T-helper 1 cell treated with Interleukin-12 subunit alpha and Interleukin-12 subunit beta and Interleukin-4 antibody, amounts not matched to agents 30 ng/mL and 1 ng/mL, for 36 hours (primary cell): ENCODE results near the gene ABR. TPM values are rescaled to one million over a fixed set of nuclear protein-coding genes. Genes with fewer than 3 reads are reported as not detected.
"Not testable (repeated sequence)": the region's sequence is repeated elsewhere in the genome, so short reads cannot be mapped to it uniquely, and the experiment has no call there.

ENCODE experiments used
- intact Hi-C: fragments of 100-400 bp; cut with micrococcal nuclease; formaldehyde crosslinking; loops from one replicate; pipeline ENCODE4 v1.15.1; 2024
- total RNA-seq: library from RNA; stranded (reverse); gene quantifications from 2 replicates; pipeline ENCODE4 v1.2.3, GENCODE V29; 2022

Gene ABR
- total RNA-seq, 1 donor from 2014 or later, result 139 TPM

DNA sequence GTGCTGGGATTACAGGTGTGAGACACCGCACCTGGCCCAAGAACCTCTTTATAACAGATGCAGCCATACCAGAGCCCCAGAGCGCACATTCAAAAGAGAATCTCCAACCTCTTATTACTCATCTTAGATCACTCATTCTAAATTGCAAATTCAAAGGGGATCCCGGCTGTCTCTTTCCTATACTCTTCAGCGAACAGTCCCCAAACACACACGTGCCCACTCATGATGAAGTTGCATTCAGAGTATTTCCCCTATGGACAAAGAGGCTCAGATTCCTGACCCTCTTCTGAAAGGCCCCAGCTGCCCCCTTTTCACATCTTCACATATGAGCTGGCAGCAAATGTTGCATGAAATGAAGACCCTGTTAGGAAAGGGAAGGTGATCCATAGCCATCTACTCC lies 22.5 kb upstream of the ABR start:
- intact Hi-C loops, result loop anchor here (5.0 kb wide), 1 partner anchor 80 kb away; no protein-coding TSS in a partner anchor

DNA sequence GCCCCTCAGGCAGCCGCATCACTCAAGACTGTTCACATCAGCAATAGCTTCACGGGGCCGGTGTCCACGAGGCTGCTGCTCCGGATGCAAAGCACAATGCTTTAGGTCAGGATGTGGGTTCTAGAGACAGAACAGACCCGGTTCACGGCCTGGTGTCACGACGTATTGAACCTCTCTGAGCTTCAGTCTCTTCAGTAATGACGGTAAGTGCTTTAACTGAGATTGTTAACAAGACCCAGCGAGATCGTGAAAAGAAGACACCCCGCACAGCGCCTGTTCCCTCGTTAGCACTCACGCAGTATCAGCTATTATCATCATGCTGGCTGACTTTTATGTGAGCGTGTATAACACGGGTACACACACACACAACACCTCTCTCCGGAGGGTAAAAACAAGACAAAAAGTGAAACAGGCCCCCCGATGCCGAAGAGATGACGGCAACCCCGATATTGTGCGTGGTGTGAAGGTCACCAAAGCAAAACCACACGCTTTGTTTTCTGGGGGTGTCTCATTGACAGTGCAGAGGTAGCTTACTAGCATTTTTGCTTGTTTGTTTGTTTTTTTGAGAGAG lies 21.4 kb upstream of the ABR start:
- intact Hi-C loops, result loop anchor here (5.0 kb wide), 1 partner anchor 79 kb away; no protein-coding TSS in a partner anchor

DNA sequence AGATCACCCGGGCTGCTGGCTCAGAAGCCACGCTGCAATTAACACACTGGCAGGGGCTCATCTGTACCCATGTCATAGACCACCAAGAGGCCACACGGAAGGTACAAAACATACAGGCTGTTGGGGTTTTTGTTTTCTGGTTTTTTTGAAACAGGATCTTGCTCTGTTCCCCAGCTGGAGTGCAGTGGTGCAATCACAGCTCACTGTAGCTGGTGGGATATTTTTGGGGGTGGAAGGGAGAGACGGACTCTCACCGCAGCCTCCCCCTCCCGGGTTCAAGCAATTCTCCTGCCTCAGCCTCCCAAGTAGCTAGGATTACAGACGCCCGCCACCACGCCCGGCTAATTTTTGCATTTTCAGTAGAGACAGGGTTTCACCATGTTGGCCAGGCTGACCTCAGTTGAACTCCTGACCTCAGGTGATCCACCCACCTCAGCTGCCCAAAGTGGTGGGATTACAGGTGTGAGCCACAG lies 19.5 kb upstream of the ABR start:
- intact Hi-C loops, result not testable (repeated sequence)

DNA sequence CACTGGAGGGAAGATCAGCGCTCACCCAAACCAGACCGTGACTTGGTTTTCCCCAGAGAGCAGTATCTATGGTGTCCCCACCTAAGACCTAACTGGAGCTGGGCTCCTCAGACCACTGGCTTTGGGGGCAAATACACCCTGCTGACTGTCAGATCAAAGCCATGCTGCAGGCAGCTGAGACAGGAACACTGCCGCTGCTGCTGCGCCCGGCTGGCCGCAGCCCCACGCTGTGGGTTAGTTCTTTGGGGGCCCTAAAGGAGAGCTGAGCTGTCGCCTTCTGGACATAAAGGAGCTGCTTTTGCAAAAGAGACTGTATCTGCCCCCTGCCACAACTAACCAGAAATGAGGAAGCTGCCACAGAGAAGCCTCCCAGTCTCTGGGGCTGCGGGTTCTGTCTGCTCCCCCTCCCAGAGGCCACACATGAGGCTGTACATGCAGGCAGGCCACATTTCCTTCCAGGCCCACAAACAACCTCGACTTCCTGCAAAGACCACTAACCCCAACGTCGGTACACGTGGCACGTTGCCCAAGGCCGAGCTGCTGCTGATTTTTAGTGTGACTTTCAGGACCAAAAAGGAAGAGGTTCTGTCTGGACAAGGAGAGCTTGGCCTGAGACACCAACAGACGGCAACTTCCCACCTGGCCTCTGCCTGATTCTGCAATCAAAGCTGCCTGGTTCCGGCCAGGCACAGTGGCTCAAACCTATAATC lies 18.2 kb upstream of the ABR start:
- intact Hi-C loops, result no loop called here

DNA sequence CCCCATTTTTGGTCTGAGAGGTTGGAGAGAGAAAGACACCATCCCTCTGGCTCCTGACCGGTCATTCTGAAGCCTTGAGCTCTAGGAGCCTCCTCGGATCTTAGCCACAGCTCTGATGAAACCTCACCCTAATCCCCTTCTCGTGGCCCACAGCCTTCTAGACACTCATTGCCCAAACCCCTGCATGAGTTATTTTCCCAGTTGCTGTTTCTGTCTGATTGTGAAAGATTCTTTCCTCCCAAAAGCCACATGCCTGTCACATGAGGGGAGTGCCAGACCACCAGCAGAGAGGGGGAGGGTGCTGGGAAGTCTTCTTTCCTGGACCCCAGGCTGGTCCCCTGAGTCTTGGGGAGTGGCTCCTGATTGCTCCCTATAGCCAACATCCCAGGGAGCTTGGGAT lies 17.6 kb upstream of the ABR start:
- intact Hi-C loops, result no loop called here

DNA sequence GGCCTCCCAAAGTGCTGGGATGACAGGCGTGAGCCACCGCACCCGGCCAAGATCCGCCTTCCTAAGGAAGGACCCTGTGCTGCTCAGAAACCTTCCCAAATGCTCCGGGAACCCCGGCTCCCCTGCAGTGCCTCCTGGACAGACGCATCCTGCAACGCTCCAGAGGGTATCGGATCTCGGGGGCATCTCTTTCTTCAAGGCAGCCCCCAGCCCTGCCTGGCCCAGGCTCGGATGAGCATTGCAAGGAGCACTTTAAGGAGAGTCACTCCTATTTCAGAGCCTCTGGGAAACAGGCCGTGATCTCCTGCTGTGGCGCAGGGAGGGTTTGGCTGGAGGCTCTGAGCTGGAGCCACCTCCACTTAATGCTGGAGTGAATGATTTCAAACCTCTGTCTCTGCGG lies 17.2 kb upstream of the ABR start:
- intact Hi-C loops, result no loop called here

DNA sequence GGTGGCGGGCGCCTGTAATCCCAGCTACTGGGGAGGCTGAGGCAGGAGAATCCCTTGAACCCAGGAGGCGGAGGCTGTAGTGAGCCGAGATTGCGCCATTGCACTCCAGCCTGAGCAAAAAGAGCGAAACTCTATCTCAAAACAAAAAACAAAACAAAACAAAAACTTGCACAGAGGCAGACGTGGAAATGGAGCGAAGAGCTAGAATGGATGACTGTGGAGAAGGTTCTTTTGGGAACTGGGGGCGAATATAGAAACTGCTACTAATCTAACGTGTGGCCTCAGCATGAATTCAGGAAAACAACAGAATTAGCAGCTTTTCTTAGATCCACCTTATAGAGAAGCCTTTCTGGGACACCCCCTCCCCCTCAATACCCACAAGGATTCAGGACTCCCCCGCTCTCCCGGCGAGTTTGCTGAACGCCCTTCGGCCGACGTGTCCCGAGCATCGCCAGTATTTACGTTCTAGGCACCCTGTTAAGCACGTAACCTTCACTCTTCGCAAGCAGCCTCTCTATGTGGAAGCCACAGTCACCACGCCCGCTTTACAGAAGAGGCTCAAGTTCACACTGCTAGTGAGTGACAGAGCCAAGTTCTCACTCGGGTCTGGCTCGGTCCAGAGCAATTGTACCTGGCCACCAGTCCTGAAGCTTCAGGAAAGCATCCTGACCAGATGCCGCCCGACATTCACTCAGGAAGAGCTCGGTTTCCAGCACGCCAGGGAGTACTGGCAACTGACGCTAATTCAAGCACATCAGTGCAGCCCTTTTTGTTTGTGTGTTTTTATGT lies 13.3 kb upstream of the ABR start:
- intact Hi-C loops, result no loop called here

DNA sequence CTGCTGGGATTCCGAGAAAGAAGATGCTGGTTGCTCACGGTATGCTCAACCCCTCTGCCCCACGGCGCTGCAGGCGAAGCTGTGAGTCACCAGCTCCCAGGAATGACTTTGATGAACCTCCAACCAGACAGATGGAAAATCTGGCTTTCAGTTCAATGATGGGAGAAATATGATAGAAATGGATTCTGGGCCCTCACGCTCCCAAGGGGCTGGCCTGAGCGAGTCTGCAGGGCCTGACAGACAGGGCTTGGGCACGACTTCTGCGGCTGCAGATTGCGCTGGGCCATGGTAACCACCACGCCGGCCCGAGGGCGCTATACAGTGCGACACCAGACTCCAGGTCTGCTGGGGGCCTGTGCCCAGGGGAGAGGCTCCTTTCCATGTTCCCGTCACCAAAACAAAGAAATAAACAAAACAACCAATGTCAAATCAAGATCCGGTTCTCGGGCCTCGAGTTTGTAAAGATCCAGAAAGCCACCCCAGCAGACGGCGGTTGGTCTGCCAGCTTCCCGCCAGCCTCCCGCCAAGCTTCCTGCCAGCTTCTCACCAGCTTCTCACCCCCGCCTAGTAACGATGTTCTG lies 11.1 kb upstream of the ABR start:
- intact Hi-C loops, result no loop called here

DNA sequence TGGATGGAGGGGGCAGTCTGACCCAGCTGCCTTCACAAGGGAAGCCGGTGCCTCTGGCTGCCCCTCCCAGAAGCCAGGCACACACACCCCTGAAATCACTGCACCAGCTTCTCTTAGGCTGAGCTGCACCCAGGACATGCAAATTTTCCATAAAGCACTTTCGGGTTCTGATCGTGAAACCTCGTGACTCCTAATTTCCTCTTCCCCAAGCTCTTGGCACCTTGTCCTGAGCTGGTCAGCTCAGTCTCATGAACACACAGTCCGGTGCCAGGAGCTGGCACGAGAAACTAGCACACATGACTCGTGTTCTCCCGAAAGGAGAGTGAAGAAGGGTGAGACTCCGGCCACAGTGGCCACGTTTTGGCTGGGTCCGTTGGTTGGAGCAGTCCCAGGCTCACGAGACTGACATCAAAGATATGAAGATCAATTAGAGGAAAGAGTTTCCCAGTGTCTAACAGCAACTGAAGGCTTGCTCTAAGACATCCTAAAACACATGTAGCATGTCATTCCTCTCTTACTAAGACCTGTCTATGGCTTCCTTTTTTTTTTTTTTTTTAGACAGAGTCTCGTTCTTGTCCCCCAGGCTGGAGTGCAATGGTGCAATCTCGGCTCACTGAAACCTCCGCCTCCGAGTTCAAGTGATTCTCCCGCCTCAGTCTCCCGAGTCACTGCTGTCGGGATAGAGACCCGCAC lies 9.2 kb upstream of the ABR start:
- intact Hi-C loops, result no loop called here

DNA sequence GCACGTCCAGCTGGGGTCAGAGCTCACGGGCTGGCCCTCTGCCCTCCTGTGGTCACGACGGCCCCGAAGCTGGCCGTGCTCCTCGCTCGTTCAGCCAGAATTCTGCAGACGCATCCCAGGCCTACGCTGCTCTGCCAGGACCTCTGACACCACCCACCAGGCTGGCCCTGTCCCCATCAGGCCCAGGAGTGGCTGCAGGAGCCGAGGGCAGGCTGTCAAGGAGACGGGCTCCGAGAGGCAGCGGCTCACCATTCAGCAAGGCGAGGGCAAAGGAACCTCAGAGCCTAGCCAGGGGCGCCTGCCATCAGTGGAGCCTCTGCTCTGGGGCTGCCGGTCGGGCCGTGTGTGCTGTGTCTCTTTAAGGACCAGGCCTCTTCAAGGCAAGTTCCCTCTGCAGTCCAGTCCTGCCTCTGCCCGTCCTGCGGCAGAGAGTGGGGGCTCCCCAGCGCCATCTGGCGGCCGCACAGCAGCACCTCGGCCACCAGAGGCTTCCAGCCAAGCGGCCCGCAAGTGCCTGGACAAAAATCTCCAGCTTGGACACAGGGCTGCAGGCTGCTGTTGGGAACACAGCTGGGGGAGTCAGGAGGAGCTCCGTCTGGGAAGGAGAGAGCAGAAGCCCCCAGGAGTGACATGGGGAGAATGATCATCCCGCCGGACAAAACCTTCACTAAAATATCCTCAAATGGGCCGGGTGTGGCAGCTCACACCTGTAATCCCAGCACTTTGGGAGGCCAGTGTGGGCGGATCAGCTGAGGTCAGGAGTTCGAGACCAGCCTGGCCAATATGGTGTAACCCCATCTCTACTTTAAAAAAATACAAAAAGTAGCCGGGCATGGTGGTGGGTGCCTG lies 7.4 kb upstream of the ABR start:
- intact Hi-C loops, result loop anchor here (1.0 to 2.0 kb wide), 2 partner anchors 64 to 72 kb away; no protein-coding TSS in a partner anchor

DNA sequence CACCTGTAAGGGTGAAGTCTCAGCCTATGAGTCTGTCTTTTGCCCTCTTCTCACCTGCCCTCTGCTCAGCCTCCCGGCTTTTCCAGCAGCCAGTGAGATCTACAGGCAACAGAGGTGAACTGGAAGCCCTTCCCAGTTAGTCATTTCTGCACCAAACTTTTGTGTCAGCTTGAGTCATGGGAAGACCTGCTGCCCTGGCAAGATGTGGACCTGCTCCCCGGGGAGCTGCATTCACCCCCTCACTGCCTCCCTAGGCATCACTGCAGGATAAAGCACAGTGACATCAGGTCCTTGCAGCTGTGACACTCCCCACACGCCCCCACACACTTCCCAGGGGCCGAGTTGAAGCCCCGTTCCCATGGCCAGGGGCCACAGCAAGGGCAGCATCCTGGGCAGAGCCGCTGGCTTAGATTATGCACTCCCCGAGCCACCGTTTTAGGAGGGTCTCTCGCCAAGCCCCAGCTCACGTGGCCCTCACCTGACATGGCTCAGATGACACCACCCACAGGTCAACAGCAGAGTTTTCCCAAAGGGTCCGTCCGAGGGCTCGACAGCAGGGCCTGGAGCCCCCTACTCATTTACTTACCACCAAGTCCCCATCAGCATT lies 6.5 kb upstream of the ABR start:
- intact Hi-C loops, result loop anchor here (2.0 kb wide), 1 partner anchor 72 kb away; no protein-coding TSS in a partner anchor

DNA sequence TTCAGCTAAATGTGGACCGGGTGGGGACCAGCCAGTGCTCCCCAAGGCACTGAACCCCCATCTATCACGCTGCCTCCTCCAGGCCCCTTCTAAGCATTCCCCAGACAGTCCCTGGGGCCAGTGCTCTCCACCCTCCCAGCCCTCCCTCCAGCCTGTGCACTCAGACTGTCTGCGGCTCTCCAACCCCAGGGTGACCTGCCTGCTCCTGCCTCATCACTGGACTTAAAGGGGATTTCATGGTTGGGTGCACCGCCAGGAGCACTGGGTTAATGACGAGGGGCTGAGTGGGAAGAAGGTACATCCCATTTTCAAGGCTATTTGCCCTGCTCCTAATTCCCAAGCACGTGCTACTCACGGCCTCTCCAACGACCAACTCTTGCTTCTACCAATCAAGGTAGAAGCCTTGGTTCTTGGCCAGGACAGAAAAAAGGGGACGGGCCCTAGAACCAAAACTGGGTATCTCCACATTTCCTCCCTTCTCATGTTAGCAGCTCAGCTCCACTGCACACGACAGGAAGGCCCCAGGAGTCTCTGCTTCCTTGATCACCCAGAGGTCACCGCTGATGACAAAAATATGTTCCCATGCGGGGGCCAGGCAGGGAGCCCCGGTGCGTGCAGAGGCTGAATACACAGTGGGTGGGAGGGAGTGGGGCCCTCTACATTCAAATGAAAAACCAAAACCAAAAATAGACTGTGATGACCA lies 3.5 kb upstream of the ABR start:
- intact Hi-C loops, result no loop called here

DNA sequence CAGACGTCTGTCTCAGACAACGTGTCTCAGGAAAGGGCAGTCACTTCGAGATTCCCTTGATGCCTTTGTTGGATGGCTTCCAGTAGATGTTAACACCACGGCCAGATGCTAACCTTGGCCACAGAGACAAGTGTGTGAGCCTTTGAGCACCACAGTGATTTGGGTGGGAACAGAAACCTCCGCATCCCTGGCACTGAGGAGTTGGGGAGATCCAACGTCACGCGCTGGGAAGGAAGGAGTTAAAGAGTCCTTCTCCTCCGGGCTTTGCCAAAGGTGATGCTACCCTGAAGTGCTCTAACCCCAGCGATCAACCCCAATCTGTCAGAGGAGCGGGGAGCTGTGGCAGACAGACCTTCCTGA lies 3.0 kb upstream of the ABR start:
- intact Hi-C loops, result no loop called here

DNA sequence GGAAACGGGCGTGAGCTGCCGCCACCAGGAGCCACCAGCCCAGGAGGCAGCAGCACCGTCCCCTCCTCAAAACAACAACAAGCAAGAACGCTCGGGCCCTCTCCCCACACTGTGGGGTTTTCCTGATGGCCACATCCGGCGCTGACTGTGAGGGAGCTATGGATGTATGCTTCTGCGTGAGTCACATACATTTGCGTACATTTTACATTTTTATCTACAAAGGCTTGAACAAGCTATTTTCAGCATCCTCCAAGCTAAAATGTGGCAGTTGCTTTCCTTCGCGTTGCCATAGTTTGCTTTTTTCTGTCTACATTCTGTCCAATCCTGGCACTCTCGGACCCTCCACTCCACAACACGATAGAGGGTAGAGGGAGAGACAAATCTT lies 2.0 kb upstream of the ABR start:
- intact Hi-C loops, result no loop called here

DNA sequence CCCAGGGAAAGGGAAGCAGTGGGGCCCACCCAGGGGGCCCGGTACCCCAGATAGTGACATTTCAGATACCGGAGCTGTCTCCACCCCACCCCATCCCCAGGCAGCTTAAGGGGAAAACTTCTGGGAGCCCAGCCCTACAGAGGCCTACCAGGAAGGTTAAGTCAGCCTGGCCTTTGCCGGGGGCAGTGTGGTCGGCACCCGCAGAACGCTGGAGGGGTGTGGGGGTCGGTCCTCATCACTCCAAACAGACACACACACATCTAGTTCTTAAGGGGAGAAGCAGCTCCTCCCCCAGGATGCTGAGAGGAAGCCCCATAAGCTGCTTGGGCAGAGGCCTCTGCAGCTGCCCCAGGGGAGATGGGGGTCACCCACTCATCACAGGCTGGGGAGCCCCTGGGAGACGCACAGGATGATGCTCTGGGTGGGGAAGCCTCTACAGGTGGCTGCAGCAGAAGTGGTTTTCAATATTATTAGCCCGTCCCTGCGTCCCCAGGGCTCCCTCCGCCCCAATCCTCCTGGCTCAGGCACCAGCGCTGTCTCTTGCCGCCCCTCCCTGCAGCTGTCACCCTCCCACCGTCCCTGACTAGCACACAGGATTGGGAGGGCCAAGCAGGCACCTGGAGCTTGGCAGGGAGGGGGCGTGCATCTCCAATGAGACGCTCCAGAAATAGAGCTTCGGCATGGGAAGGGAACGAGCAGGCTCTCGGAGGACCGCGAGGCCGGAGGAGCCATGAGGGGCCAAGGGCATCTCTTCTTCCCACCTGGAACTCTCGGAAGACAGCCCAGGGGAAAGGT lies 1.4 kb upstream of the ABR start:
- intact Hi-C loops, result loop anchor here (1.0 kb wide), 1 partner anchor 22 kb away; no protein-coding TSS in a partner anchor

DNA sequence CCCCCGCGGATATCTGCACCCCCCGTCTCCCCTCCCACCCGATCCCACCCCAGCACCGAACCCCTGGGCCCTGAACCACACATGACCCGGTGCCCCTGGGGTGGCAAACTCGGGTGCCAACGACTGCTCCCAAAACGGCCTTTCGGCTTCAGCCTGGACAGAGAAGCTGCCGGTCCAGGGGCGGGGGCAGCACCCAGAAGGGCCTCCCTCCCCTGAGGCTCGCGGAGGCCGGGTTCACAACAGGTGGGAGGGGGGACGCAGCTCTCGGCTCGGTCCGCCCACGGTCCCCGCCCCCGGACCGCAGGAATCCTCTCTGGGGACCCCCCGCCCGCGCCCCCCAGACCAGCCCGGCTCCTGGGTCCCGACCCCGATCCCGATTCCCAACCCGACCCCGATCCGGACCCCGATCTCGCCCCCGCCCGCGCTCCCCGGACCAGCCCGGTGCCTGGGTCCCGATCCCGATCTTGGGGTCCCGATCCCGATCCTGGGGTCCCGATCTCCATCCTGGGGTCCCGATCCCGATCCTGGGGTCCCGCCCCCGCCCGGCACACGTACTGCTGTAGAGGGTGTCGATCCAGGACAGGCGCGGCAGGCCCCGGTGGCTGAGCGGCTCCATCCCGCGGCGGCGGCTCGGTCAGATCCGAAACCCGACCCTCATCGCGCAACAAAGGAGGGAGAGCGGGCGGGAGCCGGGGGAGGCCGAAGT lies 516 bp downstream of the ABR start:
- intact Hi-C loops, result no loop called here

DNA sequence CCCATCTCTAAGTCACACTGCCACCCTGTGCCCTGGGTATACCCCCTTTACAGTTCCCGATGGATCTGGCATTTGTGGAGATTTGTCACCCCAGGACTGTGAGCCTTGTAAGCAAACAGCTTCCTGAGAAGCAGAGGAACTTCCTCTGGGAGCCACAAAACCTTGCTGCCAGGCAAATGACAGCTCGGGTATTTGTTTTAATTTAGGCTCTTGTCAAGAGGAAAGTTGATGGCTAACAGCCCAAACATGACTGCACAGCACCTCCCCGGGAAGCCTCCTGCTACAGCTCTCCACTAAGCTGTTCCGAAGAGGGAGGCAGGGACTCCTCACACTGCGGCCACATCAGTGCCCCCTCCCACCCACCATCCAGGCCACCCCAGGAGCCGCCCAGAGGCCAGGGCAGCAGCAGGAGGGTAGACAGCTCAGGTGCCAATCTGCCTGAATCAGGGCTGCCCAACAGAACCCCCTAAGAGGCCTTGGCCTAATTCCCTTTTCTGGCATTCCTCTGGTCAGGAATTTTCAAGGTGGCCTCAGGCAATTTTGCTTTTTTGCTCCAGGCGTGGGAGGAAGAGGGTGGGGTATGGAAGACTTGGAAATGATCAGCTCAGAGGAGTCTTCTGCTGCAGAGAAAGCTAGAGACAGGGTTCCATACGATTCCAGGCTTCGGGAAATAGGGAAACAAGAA lies 2.6 kb downstream of the ABR start:
- intact Hi-C loops, result no loop called here
